H4 (cell line): Measurements from ENCODE around the gene CCDC92. TPM values are rescaled to one million over a fixed set of nuclear protein-coding genes. Genes with fewer than 3 reads are reported as not detected.
"Not testable (repeated sequence)": the region's sequence is repeated elsewhere in the genome, so short reads cannot be mapped to it uniquely, and the experiment has no call there.

Experiments used
- DNase-seq: peaks from one replicate; pipeline ENCODE4 v3.0.0-alpha.2; 2015; ENCODE audit warnings: low spot score
- total RNA-seq: library from RNA; depleted of rRNA; stranded (reverse); fragments of >200 nt; shearing (Covaris generic); gene quantifications from 2 replicates; pipeline ENCODE4 v1.2.3, GENCODE V29; 2014

CCDC92 gene
- total RNA-seq, 1 experiment from 2014 or later, result 10.2 TPM

GRCh38 chr12:123936956-123937706, 35.5 kb downstream of the CCDC92 start:
- no peak for DNase-seq

- no peak for DNase-seq
Measured at GRCh38 chr12:123936471-123936870, 36.2 kb downstream of the CCDC92 start.

- no peak for DNase-seq
Measured at GRCh38 chr12:123935956-123936355, 36.7 kb downstream of the CCDC92 start.

GRCh38 chr12:123934829-123935228, 37.8 kb downstream of the CCDC92 start:
- no peak for DNase-seq

GRCh38 chr12:123934016-123934620, 38.5 kb downstream of the CCDC92 start:
- DNase-seq, result no peak

GRCh38 chr12:123933214-123933613, 39.4 kb downstream of the CCDC92 start:
- DNase-seq, result no peak

GRCh38 chr12:123931686-123932321, 40.8 kb downstream of the CCDC92 start:
- DNase-seq, result no peak

GRCh38 chr12:123929946-123930583, 42.6 kb downstream of the CCDC92 start:
- DNase-seq, result no peak

- DNase-seq, result no peak
Measured at GRCh38 chr12:123928897-123929296, 43.7 kb downstream of the CCDC92 start.

GRCh38 chr12:123928274-123928865, 44.3 kb downstream of the CCDC92 start:
- DNase-seq, result no peak

GRCh38 chr12:123924539-123924938, 48.1 kb downstream of the CCDC92 start:
- no peak for DNase-seq

- no peak for DNase-seq
Measured at GRCh38 chr12:123923927-123924326, 48.7 kb downstream of the CCDC92 start.

GRCh38 chr12:123923038-123923437, 49.6 kb downstream of the CCDC92 start:
- DNase-seq, result no peak

GRCh38 chr12:123919980-123920360, 52.7 kb downstream of the CCDC92 start:
- no peak for DNase-seq

GRCh38 chr12:123917337-123917850, 55.2 kb downstream of the CCDC92 start:
- no peak for DNase-seq

GRCh38 chr12:123916729-123917128, 55.9 kb downstream of the CCDC92 start:
- no peak for DNase-seq

GRCh38 chr12:123914726-123915333, 57.8 kb downstream of the CCDC92 start:
- DNase-seq, result no peak

GRCh38 chr12:123912415-123913380, 59.9 kb downstream of the CCDC92 start:
- DNase-seq, result no peak

GRCh38 chr12:123911672-123912409, 60.8 kb downstream of the CCDC92 start:
- DNase-seq, result not testable (repeated sequence)
